A549 (cell line): Measurements from ENCODE around the gene HNRNPH1. TPM values are rescaled to one million over a fixed set of nuclear protein-coding genes. Genes with fewer than 3 reads are reported as not detected.
"Not testable (repeated sequence)": the region's sequence is repeated elsewhere in the genome, so short reads cannot be mapped to it uniquely, and the experiment has no call there.

Experiments
- ATAC-seq, 2 experiments: fragments of 200-7000 bp in 1 of 2; fragments of >200 bp in 1 of 2; cut with Nextera tagmentation in 1 of 2; cut with Tn5 transposase in 1 of 2; 3 replicates each; pipeline versions ENCODE4 v1.8.0 to v1.9.1; 2018 to 2020; ENCODE audit warnings: mild to moderate bottlenecking in 1 of 2, moderate library complexity in 1 of 2
- CTCF ChIA-PET: fragments of 300-600 bp; sonication (Branson Sonifier 250); formaldehyde crosslinking; extraction: SDS; loops from one replicate; lab custom pipeline; 2021; ENCODE audit warnings: antibody characterized with exemption, inconsistent platforms; lab: Yijun Ruan, JAX
- POLR2A ChIA-PET: fragments of 350-600 bp; formaldehyde crosslinking; extraction: SDS; loops from one replicate; lab custom pipeline; 2021; ENCODE audit warnings: antibody characterized with exemption, inconsistent platforms; lab: Yijun Ruan, JAX
- DNase-seq, 2 experiments: peaks; one replicate each; pipeline versions ENCODE4 v3.0.0 to v3.0.0-alpha.2; 2011 to 2016; ENCODE audit warnings: low read depth in 1 of 2, low spot score in 1 of 2
- FAIRE-seq: peaks from 2 replicates; lab custom pipeline; 2011; peaks lifted over from hg19 to GRCh38; lab: Jason Lieb, UNC
- H3K27ac ChIP-seq, 2 experiments: fragments of >200 bp; sonication (Bioruptor Twin); formaldehyde crosslinking; 3 replicates each; pipeline ENCODE4 v1.5.1; 2016 to 2017
- H3K4me1 ChIP-seq: fragments of >200 bp; sonication (Bioruptor Twin); formaldehyde crosslinking; 3 replicates; pipeline ENCODE4 v1.6.1; 2016
- H3K4me2 ChIP-seq: fragments of >200 bp; sonication (Bioruptor Twin); formaldehyde crosslinking; 3 replicates; pipeline ENCODE4 v1.6.1; 2016
- H3K4me3 ChIP-seq: fragments of >200 bp; sonication (Bioruptor Twin); formaldehyde crosslinking; 3 replicates; pipeline ENCODE4 v1.5.1; 2016
- H3K9me3 ChIP-seq: fragments of >200 bp; sonication (Bioruptor Twin); formaldehyde crosslinking; 3 replicates; pipeline ENCODE4 v1.6.1; 2016
- PHF8 ChIP-seq: fragments of 200-600 bp; sonication (generic); IDR thresholded peaks from 2 replicates; pipeline ENCODE4 v1.6.1; 2016; ENCODE audit warnings: low read depth, mild to moderate bottlenecking, antibody characterized with exemption, moderate library complexity, borderline replicate concordance
- RAD21 ChIP-seq, 2 experiments: fragments of >200 bp in 1 of 2; sonication (Bioruptor Twin) in 1 of 2; formaldehyde crosslinking in 1 of 2; IDR thresholded peaks in 1 of 2; conservative IDR thresholded peaks in 1 of 2; 2 replicates in 1 of 2; 3 replicates in 1 of 2; pipeline ENCODE4 v1.6.1; 2012 to 2018; ENCODE audit warnings: inconsistent platforms in 1 of 2
- WGBS: methylation state at CpG from one replicate; pipeline ENCODE4 v1.1.6; 2017; ENCODE audit errors: missing lambda C conversion rate; 5-methylcytosine and 5-hydroxymethylcytosine counted together
- polyA plus RNA-seq, 4 experiments: library from polyadenylated mRNA; depleted of rRNA in 3 of 4; stranded (reverse); fragments of >200 nt; fragmentation: RNase III in 1 of 4; extraction: RNeasy Plus Mini Kit Qiagen cat#74134 plus additional on column Dnase treatment in 1 of 4; gene quantifications; 2 replicates in 3 of 4; 3 replicates in 1 of 4; pipeline ENCODE4 v1.2.3, GENCODE V29; 2011 to 2017
- TF ChIP-seq, protein P1 (sequence below): fragments of 200-600 bp; sonication (generic); IDR thresholded peaks from 2 replicates; pipeline ENCODE4 v1.6.1; 2016; ENCODE audit warnings: antibody characterized with exemption, mild to moderate bottlenecking, moderate library complexity
- TF ChIP-seq, protein P2 (sequence below): fragments of >200 bp; sonication (Bioruptor Twin); formaldehyde crosslinking; IDR thresholded peaks from 3 replicates; pipeline ENCODE4 v1.5.1; 2016
- TF ChIP-seq, protein P3 (sequence below): IDR thresholded peaks from 2 replicates; pipeline ENCODE4 v1.6.1; 2012

HNRNPH1 gene
- polyA plus RNA-seq, 2 of the 4 experiments (the other 2 are of a cell fraction) = 688 to 1,576 TPM

DNA sequence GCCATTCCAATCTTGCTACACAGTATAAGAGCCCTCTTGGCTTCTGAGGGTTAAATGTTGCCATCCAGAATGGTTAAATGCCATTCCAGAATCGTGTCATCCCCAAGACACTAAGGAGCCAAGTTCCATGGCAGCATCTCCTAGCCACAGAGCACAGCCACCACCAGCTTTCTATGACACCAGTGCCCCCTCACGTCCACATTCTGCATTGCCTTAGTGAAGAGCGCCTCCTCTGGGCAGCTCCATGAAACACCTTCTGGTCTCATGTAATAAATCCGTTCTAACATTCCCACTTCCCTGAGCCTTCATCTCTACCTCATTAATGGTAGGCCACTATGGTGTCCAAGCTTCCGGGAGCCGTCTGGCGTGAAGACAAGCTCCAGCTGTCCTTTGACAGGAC, 44.9 kb upstream of the HNRNPH1 start:
- FAIRE-seq = no peak
- Histone ChIP-seq H3K4me3 (no peak overlapping the region), H3K4me2 (no peak overlapping the region), H3K4me1 (no peaks in the 10 kb centered on the region), H3K27ac (no peak overlapping the region), H3K9me3 (no peaks in the 10 kb centered on the region)
- WGBS = 58% methylated on average over 7 of the region's 7 CpGs
- TF ChIP-seq PHF8 = no peak
- TF ChIP-seq RAD21 (conservative IDR thresholded peaks at IDR 0.05 in 1 of 2, IDR thresholded peaks at IDR 0.05 in 1 of 2) = peak; percentile 42 to 73; a peak in 4 of 5 replicates
- TF ChIP-seq, protein P1, sequence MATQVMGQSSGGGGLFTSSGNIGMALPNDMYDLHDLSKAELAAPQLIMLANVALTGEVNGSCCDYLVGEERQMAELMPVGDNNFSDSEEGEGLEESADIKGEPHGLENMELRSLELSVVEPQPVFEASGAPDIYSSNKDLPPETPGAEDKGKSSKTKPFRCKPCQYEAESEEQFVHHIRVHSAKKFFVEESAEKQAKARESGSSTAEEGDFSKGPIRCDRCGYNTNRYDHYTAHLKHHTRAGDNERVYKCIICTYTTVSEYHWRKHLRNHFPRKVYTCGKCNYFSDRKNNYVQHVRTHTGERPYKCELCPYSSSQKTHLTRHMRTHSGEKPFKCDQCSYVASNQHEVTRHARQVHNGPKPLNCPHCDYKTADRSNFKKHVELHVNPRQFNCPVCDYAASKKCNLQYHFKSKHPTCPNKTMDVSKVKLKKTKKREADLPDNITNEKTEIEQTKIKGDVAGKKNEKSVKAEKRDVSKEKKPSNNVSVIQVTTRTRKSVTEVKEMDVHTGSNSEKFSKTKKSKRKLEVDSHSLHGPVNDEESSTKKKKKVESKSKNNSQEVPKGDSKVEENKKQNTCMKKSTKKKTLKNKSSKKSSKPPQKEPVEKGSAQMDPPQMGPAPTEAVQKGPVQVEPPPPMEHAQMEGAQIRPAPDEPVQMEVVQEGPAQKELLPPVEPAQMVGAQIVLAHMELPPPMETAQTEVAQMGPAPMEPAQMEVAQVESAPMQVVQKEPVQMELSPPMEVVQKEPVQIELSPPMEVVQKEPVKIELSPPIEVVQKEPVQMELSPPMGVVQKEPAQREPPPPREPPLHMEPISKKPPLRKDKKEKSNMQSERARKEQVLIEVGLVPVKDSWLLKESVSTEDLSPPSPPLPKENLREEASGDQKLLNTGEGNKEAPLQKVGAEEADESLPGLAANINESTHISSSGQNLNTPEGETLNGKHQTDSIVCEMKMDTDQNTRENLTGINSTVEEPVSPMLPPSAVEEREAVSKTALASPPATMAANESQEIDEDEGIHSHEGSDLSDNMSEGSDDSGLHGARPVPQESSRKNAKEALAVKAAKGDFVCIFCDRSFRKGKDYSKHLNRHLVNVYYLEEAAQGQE = no peak
- TF ChIP-seq, protein P2, sequence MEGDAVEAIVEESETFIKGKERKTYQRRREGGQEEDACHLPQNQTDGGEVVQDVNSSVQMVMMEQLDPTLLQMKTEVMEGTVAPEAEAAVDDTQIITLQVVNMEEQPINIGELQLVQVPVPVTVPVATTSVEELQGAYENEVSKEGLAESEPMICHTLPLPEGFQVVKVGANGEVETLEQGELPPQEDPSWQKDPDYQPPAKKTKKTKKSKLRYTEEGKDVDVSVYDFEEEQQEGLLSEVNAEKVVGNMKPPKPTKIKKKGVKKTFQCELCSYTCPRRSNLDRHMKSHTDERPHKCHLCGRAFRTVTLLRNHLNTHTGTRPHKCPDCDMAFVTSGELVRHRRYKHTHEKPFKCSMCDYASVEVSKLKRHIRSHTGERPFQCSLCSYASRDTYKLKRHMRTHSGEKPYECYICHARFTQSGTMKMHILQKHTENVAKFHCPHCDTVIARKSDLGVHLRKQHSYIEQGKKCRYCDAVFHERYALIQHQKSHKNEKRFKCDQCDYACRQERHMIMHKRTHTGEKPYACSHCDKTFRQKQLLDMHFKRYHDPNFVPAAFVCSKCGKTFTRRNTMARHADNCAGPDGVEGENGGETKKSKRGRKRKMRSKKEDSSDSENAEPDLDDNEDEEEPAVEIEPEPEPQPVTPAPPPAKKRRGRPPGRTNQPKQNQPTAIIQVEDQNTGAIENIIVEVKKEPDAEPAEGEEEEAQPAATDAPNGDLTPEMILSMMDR = peak; percentile 51
- TF ChIP-seq, protein P3, sequence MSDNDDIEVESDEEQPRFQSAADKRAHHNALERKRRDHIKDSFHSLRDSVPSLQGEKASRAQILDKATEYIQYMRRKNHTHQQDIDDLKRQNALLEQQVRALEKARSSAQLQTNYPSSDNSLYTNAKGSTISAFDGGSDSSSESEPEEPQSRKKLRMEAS = no peak
- ChIA-PET POLR2A (interaction anchor here (0.6 to 0.7 kb wide), 2 partner anchors 9 to 45 kb away, joined by 3 to 4 read pairs; partner anchors contain the start of gene HNRNPH1), CTCF (interaction anchor here (0.5 to 1.7 kb wide), 6 partner anchors 13 to 133 kb away, joined by 3 to 5 read pairs (median 3); no protein-coding TSS in a partner anchor)
- ATAC-seq = peak; percentile 74 to 88
- DNase-seq = peak; percentile 47 to 70

DNA sequence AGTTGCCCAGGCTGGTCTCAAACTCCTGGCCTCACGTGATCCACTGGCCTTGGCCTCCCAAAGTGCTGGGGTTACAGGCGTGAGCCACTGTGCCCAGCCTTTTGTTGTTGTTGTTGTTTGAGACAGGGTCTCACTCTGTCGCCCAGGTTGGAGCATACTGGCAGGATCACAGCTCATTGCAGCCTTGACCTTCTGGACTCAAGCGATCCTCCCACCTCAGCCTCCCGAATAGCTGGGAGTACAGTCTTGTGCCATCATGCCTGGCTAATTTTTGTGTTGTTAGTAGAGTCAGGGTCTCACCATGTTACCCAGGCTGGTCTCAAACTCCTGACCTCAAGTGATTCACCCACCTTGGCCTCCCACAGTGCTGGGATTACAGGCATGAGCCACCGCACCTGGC, 38.2 kb upstream of the HNRNPH1 start:
- POLR2A ChIA-PET, H3K9me3 ChIP-seq, ATAC-seq, H3K4me3 ChIP-seq, DNase-seq, H3K4me2 ChIP-seq, FAIRE-seq, CTCF ChIA-PET, H3K27ac ChIP-seq, H3K4me1 ChIP-seq: not testable (repeated sequence)
- WGBS = 96% methylated on average over 5 of the region's 6 CpGs

DNA sequence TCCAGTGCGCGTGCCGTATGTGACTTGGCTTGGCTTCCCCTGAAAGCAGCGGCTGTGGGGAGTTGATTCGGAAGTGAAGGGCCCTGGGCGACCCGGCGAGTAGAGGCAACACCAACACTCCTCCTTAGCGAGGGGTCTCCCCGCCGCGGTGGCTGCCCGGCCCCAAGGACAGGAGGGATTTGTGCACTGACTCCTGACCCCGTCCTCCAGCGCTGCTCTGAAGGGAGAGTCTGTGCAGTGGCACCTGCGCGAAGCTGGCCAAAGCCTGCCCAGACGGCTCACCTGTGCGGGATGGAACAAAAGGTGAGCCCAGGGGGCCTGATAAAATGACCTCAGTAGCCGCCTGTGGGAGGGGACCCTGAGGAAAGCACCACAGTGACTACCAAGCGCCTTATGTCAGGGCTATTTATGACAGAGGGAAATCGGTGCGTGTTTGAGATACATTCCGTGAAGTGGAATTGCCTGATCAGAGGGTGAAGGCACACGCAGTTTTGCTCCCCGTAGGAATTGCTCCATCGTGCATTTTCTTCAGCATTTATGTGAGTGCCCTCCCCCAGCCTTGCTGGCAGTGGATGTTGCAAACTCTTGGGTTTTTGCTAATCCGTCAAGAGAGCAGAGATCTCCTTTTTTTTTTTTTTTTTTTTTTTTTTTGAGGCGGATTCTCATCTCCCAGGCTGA, 34.8 kb upstream of the HNRNPH1 start:
- not testable (repeated sequence) for H3K9me3 ChIP-seq, FAIRE-seq, H3K4me1 ChIP-seq, DNase-seq
- peak overlapping the region; percentile 53 for H3K4me3 ChIP-seq
- ATAC-seq = peak; percentile 75 to 78
- WGBS = 31% methylated on average over 9 of the region's 29 CpGs
- ChIA-PET POLR2A (interaction anchor here (0.6 to 0.7 kb wide), 2 partner anchors 13 to 99 kb away, joined by 3 read pairs; no protein-coding TSS in a partner anchor), CTCF (interaction anchor here (0.7 kb wide), 1 partner anchor 74 kb away, joined by 4 read pairs; the partner anchor contains the start of gene MAML1)
- peak overlapping the region; percentile 54 to 83; a peak in 4 of 6 replicates for H3K27ac ChIP-seq
- H3K4me2 ChIP-seq = peak overlapping the region; percentile 88

DNA sequence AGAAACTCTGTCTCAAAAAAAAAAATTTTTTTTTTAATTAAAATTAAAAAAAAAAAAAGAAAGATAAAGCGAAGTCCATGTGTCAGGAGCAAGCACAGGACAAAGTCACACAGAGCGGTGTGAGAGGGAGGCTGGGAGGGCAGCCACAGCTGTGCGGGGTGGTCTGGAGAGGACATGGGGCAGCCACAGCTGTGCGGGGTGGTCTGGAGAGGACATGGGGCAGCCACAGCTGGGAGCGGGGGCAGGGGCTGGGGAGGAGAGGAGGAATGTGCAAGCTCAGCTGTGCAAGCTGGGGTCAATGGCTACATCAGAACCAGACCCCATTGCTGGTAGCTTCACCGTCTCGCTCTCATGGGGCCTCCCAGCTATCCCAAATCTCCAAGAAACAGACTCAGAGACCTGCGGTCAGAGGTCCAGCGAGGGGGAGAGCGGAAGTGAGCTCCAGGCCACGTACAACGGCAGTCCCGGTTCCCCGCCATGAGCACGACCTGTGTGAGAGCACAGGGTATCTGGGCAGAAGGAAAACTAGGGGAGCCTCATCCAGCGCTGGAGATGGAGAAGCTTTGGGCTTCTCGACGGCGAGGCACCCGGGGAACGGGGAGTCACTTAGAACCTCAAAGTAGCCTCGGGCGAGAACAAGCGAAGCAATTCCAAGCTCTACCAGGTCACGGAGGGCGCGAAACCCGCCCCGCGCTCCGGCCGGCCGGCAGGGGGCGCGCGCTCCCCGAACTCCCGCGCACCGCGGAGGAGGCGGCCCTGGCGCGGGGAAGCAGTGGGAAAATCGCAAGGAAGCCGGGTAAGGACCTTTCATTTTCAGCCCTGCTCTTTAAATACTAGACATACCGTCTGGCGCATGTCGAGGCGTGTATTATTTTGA, 34.1 kb upstream of the HNRNPH1 start:
- H3K9me3 ChIP-seq, POLR2A ChIA-PET, H3K4me3 ChIP-seq, H3K4me1 ChIP-seq, FAIRE-seq, DNase-seq, CTCF ChIA-PET: not testable (repeated sequence)
- peak overlapping the region in 1 of 2 experiments; percentile 74; a peak in 2 of 6 replicates for H3K27ac ChIP-seq
- peak; percentile 96 to 98 for ATAC-seq
- peak overlapping the region; percentile 47; the same call in 1 of the 3 replicates for H3K4me2 ChIP-seq
- 95% methylated on average over 3 of the region's 50 CpGs for WGBS

DNA sequence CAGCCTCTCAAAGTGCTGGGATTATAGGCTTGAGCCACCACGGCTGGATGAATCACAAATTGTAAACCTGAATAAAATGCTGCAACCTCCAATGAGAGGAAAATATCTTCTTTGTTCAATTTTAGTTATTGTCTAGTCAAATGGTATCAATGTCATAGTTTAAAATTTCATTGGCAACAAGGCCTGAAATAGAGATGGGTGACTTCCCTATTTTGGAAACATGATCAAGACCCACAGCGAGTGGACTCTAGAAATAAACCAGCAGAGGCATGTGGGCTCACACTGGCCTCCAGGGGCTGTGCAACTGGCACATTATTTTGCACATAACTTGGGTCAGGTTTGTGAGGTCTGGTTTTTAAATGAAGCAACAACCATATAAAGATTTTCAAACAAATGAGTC, 29.7 kb upstream of the HNRNPH1 start:
- CTCF ChIA-PET, DNase-seq, H3K4me3 ChIP-seq, H3K4me1 ChIP-seq, H3K4me2 ChIP-seq, H3K27ac ChIP-seq, POLR2A ChIA-PET, H3K9me3 ChIP-seq, FAIRE-seq, ATAC-seq: not testable (repeated sequence)
- 76% methylated on average over 2 of the region's 2 CpGs for WGBS

DNA sequence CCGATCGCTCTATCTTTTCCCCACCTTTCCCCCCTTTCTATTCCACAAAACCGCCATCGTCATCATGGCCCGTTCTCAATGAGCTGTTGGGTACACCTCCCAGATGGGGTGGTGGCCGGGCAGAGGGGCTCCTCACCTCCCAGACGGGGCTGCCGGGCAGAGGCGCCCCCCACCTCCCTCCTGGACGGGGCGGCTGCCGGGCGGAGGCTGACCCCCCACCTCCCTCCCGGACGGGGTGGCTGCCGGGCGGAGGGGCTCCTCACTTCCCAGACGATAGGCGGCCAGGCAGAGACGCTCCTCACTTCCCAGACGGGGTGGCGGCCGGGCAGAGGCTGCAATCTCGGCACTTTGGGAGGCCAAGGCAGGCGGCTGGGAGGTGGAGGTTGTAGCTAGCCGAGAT, 26.8 kb upstream of the HNRNPH1 start:
- H3K9me3 ChIP-seq, CTCF ChIA-PET, POLR2A ChIA-PET, H3K4me1 ChIP-seq, ATAC-seq, H3K4me3 ChIP-seq, H3K27ac ChIP-seq, H3K4me2 ChIP-seq, FAIRE-seq, DNase-seq: not testable (repeated sequence)
- 83% methylated on average over 21 of the region's 26 CpGs for WGBS

DNA sequence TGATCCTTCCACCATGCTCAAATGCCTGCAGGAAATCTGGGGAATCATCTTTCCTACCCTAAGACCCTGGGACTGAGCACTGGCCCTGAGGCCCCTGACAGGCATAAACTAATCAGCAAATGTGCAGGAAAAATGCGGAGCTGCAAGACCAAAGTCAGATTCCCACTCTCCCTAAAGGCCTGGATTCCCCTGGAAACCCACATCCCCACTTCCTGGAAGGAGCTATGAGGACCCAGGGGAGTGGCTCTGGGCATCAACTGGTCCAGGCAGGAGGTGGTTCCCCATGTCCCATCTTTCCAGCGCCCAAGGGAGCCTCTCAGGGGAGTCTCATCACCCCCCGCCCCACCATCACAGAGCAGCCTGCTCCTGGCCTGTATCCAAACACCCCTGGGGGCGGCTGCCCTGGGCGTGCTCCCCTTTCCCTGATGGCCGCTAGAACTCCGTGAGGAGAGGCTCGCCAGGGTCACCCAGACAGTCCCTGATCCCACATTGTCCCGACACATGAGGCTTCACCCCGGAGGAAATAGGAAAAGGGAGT, 25.8 kb upstream of the HNRNPH1 start:
- H3K4me1 ChIP-seq, FAIRE-seq, H3K4me3 ChIP-seq, H3K4me2 ChIP-seq, H3K27ac ChIP-seq, DNase-seq, POLR2A ChIA-PET, ATAC-seq, H3K9me3 ChIP-seq: not testable (repeated sequence)
- CTCF ChIA-PET = interaction anchor here (0.7 kb wide), 1 partner anchor 26 kb away, joined by 3 read pairs; the partner anchor contains the start of gene HNRNPH1
- WGBS = 68% methylated on average over 10 of the region's 10 CpGs
